ENCODE data around the gene PITX2. TPM values are rescaled to one million over a fixed set of nuclear protein-coding genes. Genes with fewer than 3 reads are reported as not detected.

PITX2 gene
- polyA plus RNA-seq, 1 donor (not counting 4 experiments of a cell fraction or from before 2014, with no cell fraction given): not detected

GRCh38 chr4:110635163-110635865, 12.4 kb upstream of the PITX2 start:
- Histone ChIP-seq H2AFZ (ENCODE audit: control insufficient read depth, low read length) (no peak overlapping the region), H3K27me3 (ENCODE audit: control insufficient read depth, extremely low read depth, insufficient read depth, low read length) (peaks cover 91% of the 10 kb centered on the region), H3K36me3 (ENCODE audit: control insufficient read depth in 2 of 2, extremely low read depth in 1 of 2, insufficient read depth in 2 of 2, low read length in 2 of 2) (no peaks in the 10 kb centered on the region), H3K4me3 (ENCODE audit: control insufficient read depth in 2 of 3, extremely low read depth in 1 of 3, insufficient read depth in 2 of 3, low read depth in 1 of 3, low read length in 3 of 3) (no peak overlapping the region), H3K4me2 (ENCODE audit: control insufficient read depth, extremely low read depth, insufficient read depth, low read depth, low read length) (no peak overlapping the region), H3K79me2 (ENCODE audit: control insufficient read depth, insufficient read depth, low read length) (no peaks in the 10 kb centered on the region), H4K20me1 (ENCODE audit: control insufficient read depth, extremely low read depth, insufficient read depth, low read length) (no peaks in the 10 kb centered on the region), H3K4me1 (ENCODE audit: control insufficient read depth, extremely low read depth, insufficient read depth, low read length) (no peaks in the 10 kb centered on the region), H3K9me3 (ENCODE audit: control insufficient read depth, low read depth, low read length) (peaks cover 2% of the 10 kb centered on the region), H3K9ac (ENCODE audit: control insufficient read depth, extremely low read depth, insufficient read depth, low read length) (no peak overlapping the region), H3K27ac (ENCODE audit: control insufficient read depth, insufficient read depth, low read length) (no peak overlapping the region), H3K9me1 (ENCODE audit: control insufficient read depth, extremely low read depth, insufficient read depth, low read length) (no peaks in the 10 kb centered on the region)
- FAIRE-seq (no peak), DNase-seq (ENCODE audit: low read depth, low spot score) (no peak)
- dilution Hi-C loops (cut with MboI; ENCODE audit: extremely low pct_ligation_motif_present, low sequenced_read_pairs): loop anchor here (25.0 kb wide), 1 partner anchor 327 kb away; no protein-coding TSS in a partner anchor
- TF ChIP-seq EZH2 (IDR thresholded peaks at IDR 0.05; ENCODE audit: low read length) (no peak), CTCF (optimal IDR thresholded peaks at IDR 0.05 in 1 of 3, IDR thresholded peaks at IDR 0.05 in 1 of 3, conservative IDR thresholded peaks at IDR 0.05 in 1 of 3; ENCODE audit: extremely low read depth in 1 of 3, insufficient read depth in 2 of 3, low read length in 3 of 3) (no peak)

GRCh38 chr4:110634350-110635162, 11.7 kb upstream of the PITX2 start:
- H3K4me1 ChIP-seq (ENCODE audit: control insufficient read depth, extremely low read depth, insufficient read depth, low read length): no peaks in the 10 kb centered on the region
- dilution Hi-C loops (cut with MboI; ENCODE audit: extremely low pct_ligation_motif_present, low sequenced_read_pairs): loop anchor here (25.0 kb wide), 1 partner anchor 328 kb away; no protein-coding TSS in a partner anchor

More at GRCh38 chr4:110634350-110635162, 11.7 kb upstream of the PITX2 start:
- no peaks in the 10 kb centered on the region for H3K79me2 ChIP-seq (ENCODE audit: control insufficient read depth, insufficient read depth, low read length)
- no peak overlapping the region for H3K27ac ChIP-seq (ENCODE audit: control insufficient read depth, insufficient read depth, low read length)
- no peaks in the 10 kb centered on the region for H4K20me1 ChIP-seq (ENCODE audit: control insufficient read depth, extremely low read depth, insufficient read depth, low read length)
- no peaks in the 10 kb centered on the region for H3K9me1 ChIP-seq (ENCODE audit: control insufficient read depth, extremely low read depth, insufficient read depth, low read length)
- H3K9ac ChIP-seq (ENCODE audit: control insufficient read depth, extremely low read depth, insufficient read depth, low read length): no peak overlapping the region
- FAIRE-seq (no peak), DNase-seq (ENCODE audit: low read depth, low spot score) (no peak)
- H3K4me3 ChIP-seq (ENCODE audit: control insufficient read depth in 2 of 3, extremely low read depth in 1 of 3, insufficient read depth in 2 of 3, low read depth in 1 of 3, low read length in 3 of 3): no peak overlapping the region
- no peaks in the 10 kb centered on the region for H3K36me3 ChIP-seq (ENCODE audit: control insufficient read depth in 2 of 2, extremely low read depth in 1 of 2, insufficient read depth in 2 of 2, low read length in 2 of 2)
- H3K27me3 ChIP-seq (ENCODE audit: control insufficient read depth, extremely low read depth, insufficient read depth, low read length): peaks cover 91% of the 10 kb centered on the region
- TF ChIP-seq CTCF (optimal IDR thresholded peaks at IDR 0.05 in 1 of 3, IDR thresholded peaks at IDR 0.05 in 1 of 3, conservative IDR thresholded peaks at IDR 0.05 in 1 of 3; ENCODE audit: extremely low read depth in 1 of 3, insufficient read depth in 2 of 3, low read length in 3 of 3) (no peak), EZH2 (IDR thresholded peaks at IDR 0.05; ENCODE audit: low read length) (no peak)
- H3K4me2 ChIP-seq (ENCODE audit: control insufficient read depth, extremely low read depth, insufficient read depth, low read depth, low read length): no peak overlapping the region
- peaks cover 2% of the 10 kb centered on the region for H3K9me3 ChIP-seq (ENCODE audit: control insufficient read depth, low read depth, low read length)
- H2AFZ ChIP-seq (ENCODE audit: control insufficient read depth, low read length): no peak overlapping the region

Measured in keratinocyte (primary cell).